ENCODE measurements around the gene LONRF2. TPM values are rescaled to one million over a fixed set of nuclear protein-coding genes. Genes with fewer than 3 reads are reported as not detected.

LONRF2 gene
- total and polyA plus RNA-seq, 2 of the 4 experiments (the other 2 are of a cell fraction): 0.19 to 0.54 TPM

GRCh38 chr2:100301881-100302584 is 20.3 kb downstream of the LONRF2 start:
- CTCF ChIA-PET: no interaction called here
- peaks cover 21% of the 10 kb centered on the region for H3K27me3 ChIP-seq (ENCODE audit: control insufficient read depth, insufficient read depth, low read length)
- no peaks in the 10 kb centered on the region for H3K9me1 ChIP-seq (ENCODE audit: insufficient read depth, low read length)
- no peak overlapping the region for H3K56ac ChIP-seq (ENCODE audit: extremely low read depth, insufficient read depth, low read length)
- no peak overlapping the region for H3K14ac ChIP-seq (replicated peaks; ENCODE audit: low read depth, low read length)
- no peak overlapping the region for H2AFZ ChIP-seq (replicated peaks; ENCODE audit: low read length, poor library complexity)
- no peak overlapping the region for H3K9ac ChIP-seq (ENCODE audit: low read depth, low read length)
- H4K5ac ChIP-seq (ENCODE audit: low read depth, low read length): no peak overlapping the region
- intact Hi-C loops (cut with micrococcal nuclease) (no loop called here), dilution Hi-C loops (cut with HindIII; ENCODE audit: low sequenced_read_pairs, unreplicated experiment) (no loop called here), in situ Hi-C loops (cut with MboI; ENCODE audit: low sequenced_read_pairs) (no loop called here)
- TF ChIP-seq, protein P1, sequence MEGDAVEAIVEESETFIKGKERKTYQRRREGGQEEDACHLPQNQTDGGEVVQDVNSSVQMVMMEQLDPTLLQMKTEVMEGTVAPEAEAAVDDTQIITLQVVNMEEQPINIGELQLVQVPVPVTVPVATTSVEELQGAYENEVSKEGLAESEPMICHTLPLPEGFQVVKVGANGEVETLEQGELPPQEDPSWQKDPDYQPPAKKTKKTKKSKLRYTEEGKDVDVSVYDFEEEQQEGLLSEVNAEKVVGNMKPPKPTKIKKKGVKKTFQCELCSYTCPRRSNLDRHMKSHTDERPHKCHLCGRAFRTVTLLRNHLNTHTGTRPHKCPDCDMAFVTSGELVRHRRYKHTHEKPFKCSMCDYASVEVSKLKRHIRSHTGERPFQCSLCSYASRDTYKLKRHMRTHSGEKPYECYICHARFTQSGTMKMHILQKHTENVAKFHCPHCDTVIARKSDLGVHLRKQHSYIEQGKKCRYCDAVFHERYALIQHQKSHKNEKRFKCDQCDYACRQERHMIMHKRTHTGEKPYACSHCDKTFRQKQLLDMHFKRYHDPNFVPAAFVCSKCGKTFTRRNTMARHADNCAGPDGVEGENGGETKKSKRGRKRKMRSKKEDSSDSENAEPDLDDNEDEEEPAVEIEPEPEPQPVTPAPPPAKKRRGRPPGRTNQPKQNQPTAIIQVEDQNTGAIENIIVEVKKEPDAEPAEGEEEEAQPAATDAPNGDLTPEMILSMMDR (conservative IDR thresholded peaks at IDR 0.05; ENCODE audit: low read depth, low read length): no peak
- no peak for TF ChIP-seq RCOR1 (IDR thresholded peaks at IDR 0.05; ENCODE audit: insufficient replicate concordance, low read length)
- no peak for TF ChIP-seq CHD1 (IDR thresholded peaks at IDR 0.05; ENCODE audit: low read depth, low read length)
- TF ChIP-seq POLR2A (IDR thresholded peaks at IDR 0.05; ENCODE audit: low read depth, low read length): no peak
- TF ChIP-seq RAD21 (IDR thresholded peaks at IDR 0.05; ENCODE audit: low read length): no peak
- TF ChIP-seq BHLHE40 (IDR thresholded peaks at IDR 0.05; ENCODE audit: low read depth, low read length): no peak
- no peak for TF ChIP-seq CEBPB (IDR thresholded peaks at IDR 0.05; ENCODE audit: low read depth, low read length)
- TF ChIP-seq, protein P2, sequence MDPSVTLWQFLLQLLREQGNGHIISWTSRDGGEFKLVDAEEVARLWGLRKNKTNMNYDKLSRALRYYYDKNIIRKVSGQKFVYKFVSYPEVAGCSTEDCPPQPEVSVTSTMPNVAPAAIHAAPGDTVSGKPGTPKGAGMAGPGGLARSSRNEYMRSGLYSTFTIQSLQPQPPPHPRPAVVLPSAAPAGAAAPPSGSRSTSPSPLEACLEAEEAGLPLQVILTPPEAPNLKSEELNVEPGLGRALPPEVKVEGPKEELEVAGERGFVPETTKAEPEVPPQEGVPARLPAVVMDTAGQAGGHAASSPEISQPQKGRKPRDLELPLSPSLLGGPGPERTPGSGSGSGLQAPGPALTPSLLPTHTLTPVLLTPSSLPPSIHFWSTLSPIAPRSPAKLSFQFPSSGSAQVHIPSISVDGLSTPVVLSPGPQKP (IDR thresholded peaks at IDR 0.05; ENCODE audit: borderline replicate concordance, low read depth, low read length): no peak
- TF ChIP-seq MAFK (IDR thresholded peaks at IDR 0.05; ENCODE audit: low read depth, low read length): no peak
- no peak for TF ChIP-seq RFX5 (IDR thresholded peaks at IDR 0.05; ENCODE audit: low read depth, low read length)
- TF ChIP-seq FOS (IDR thresholded peaks at IDR 0.05; ENCODE audit: low read depth, low read length): no peak
- TF ChIP-seq MAZ (IDR thresholded peaks at IDR 0.05; ENCODE audit: borderline replicate concordance, low read depth, low read length): no peak
- TF ChIP-seq SMC3 (IDR thresholded peaks at IDR 0.05; ENCODE audit: low read depth, low read length): no peak
- no peak for TF ChIP-seq USF2 (IDR thresholded peaks at IDR 0.05; ENCODE audit: low read depth, low read length)
- no peak for TF ChIP-seq MXI1 (IDR thresholded peaks at IDR 0.05; ENCODE audit: borderline replicate concordance, low read depth, low read length)
- no peak for TF ChIP-seq NFE2L2 (IDR thresholded peaks at IDR 0.05; ENCODE audit: low read depth, low read length)
- no peak overlapping the region for H2AK9ac ChIP-seq (replicated peaks; ENCODE audit: low read depth, low read length, poor library complexity)
- H2AK5ac ChIP-seq (ENCODE audit: low read depth, low read length): no peak overlapping the region
- no peak overlapping the region for H4K91ac ChIP-seq (ENCODE audit: insufficient read depth, low read depth, low read length)
- H3K9me3 ChIP-seq (ENCODE audit: control insufficient read depth, insufficient read depth, low read length): peaks cover 3% of the 10 kb centered on the region
- H3K23ac ChIP-seq (ENCODE audit: low read depth, low read length): no peak overlapping the region
- H2BK5ac ChIP-seq (ENCODE audit: low read depth, low read length, poor library complexity, severe bottlenecking): no peak overlapping the region
- no peak overlapping the region for H2BK15ac ChIP-seq (ENCODE audit: low read depth, low read length)
- no peaks in the 10 kb centered on the region for H3K79me1 ChIP-seq (ENCODE audit: low read depth in 1 of 2, low read length in 2 of 2)
- WGBS, 2 experiments (ENCODE audit: extremely low coverage in 2 of 2, insufficient read length in 1 of 2): no CpG with 5 or more reads among the region's 7 CpGs
- BruUV-seq (replicated peaks): no TSS peak
- no peak overlapping the region for H3K4me3 ChIP-seq (ENCODE audit: insufficient read depth, low read depth, low read length)
- no peak overlapping the region for H3K4ac ChIP-seq (ENCODE audit: low read depth, low read length)
- no peak for DNase-seq
- H2BK120ac ChIP-seq (ENCODE audit: low read depth, low read length): no peak overlapping the region
- no peaks in the 10 kb centered on the region for H3K4me1 ChIP-seq (ENCODE audit: control insufficient read depth, insufficient read depth, low read length)
- H3K27ac ChIP-seq (ENCODE audit: insufficient read depth, low read length): no peak overlapping the region
- H3K4me2 ChIP-seq (ENCODE audit: low read depth, low read length): no peak overlapping the region
- H3K36me3 ChIP-seq (ENCODE audit: control insufficient read depth, insufficient read depth, low read length): no peaks in the 10 kb centered on the region
- H3K18ac ChIP-seq (ENCODE audit: low read depth, low read length): no peak overlapping the region
- POLR2A ChIA-PET (ENCODE audit: unreplicated experiment): no interaction called here
- no peak overlapping the region for H4K8ac ChIP-seq (ENCODE audit: low read depth in 2 of 2, low read length in 2 of 2)
- ATAC-seq (ENCODE audit: low read depth): no peak
- no peak overlapping the region for H2BK20ac ChIP-seq (ENCODE audit: low read depth, low read length)
- H4K20me1 ChIP-seq (ENCODE audit: insufficient read depth, low read length): no peaks in the 10 kb centered on the region

Measured in IMR-90 (cell line).